Memory B cell (primary cell): ENCODE data around the gene NEU2.
"Not testable (repeated sequence)": the region's sequence is repeated elsewhere in the genome, so short reads cannot be mapped to it uniquely, and the experiment has no call there.

ENCODE experiments used
- ATAC-seq: fragments of 150-1000 bp; cut with Tn5 transposase; 2 replicates; pipeline ENCODE4 v1.10.0; 2021; ENCODE audit warnings: low read depth, mild to moderate bottlenecking, moderate library complexity
- DNase-seq, 2 donors: peaks; one replicate each; pipeline ENCODE4 v3.0.0; 2022; ENCODE audit warnings: low spot score in 2 of 2
- H3K27ac Mint-ChIP-seq: one replicate; pipeline ENCODE4 v1.8.0; 2022; ENCODE audit warnings: mild to moderate bottlenecking, moderate library complexity, mixed read lengths
- H3K27me3 Mint-ChIP-seq: one replicate; pipeline ENCODE4 v1.8.0; 2022; ENCODE audit warnings: mixed read lengths
- H3K36me3 Mint-ChIP-seq: one replicate; pipeline ENCODE4 v1.8.0; 2022; ENCODE audit warnings: mild to moderate bottlenecking, mixed read lengths
- H3K4me1 Mint-ChIP-seq: one replicate; pipeline ENCODE4 v1.8.0; 2022; ENCODE audit warnings: mixed read lengths
- H3K4me3 Mint-ChIP-seq: one replicate; pipeline ENCODE4 v1.8.0; 2022; ENCODE audit warnings: mild to moderate bottlenecking, moderate library complexity, mixed read lengths
- H3K9me3 Mint-ChIP-seq: one replicate; pipeline ENCODE4 v1.8.0; 2022; ENCODE audit warnings: mixed read lengths

The NEU2 gene

DNA sequence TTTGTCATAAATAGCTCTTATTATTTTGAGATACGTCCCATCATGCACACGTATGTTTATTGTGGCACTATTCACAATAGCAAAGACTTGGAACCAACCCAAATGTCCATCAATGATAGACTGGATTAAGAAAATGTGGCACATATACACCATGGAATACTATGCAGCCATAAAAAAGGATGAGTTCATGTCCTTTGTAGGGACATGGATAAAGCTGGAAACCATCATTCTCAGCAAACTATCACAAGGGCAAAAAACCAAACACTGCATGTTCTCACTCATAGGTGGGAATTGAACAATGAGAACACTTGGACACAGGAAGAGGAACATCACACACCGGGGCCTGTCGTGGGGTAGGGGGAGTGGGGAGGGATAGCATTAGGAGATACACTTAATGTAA is 12.9 kb upstream of the NEU2 start:
- H3K9me3 Mint-ChIP-seq = peaks cover 13% of the 10 kb centered on the region
- DNase-seq, H3K36me3 Mint-ChIP-seq, H3K27ac Mint-ChIP-seq, H3K4me1 Mint-ChIP-seq, H3K27me3 Mint-ChIP-seq, H3K4me3 Mint-ChIP-seq, ATAC-seq: not testable (repeated sequence)

DNA sequence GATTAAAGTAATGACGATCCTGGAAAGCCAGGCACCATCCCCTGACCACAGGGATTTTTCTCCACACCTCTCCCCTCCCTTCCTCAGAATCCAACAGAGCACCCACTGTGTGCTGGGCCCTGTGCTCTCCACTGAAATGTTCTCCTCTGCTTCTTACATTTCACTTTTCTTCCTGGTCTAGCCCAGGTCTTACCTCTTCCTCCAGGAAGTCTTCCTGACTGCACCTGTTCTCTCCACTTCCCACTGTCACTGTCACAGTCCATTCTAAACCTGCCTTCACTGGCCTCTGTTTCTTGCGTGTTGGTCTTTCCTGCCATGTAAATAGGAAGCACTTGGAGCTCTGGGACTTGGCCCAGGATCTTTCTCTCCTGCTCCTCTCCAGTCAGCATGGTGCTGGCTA is 12.0 kb upstream of the NEU2 start:
- DNase-seq = no peak
- H3K4me1 Mint-ChIP-seq = peaks cover under 1% of the 10 kb centered on the region
- H3K27me3 Mint-ChIP-seq = peaks cover under 1% of the 10 kb centered on the region
- no peak overlapping the region for H3K4me3 Mint-ChIP-seq
- H3K36me3 Mint-ChIP-seq = peaks cover under 1% of the 10 kb centered on the region
- H3K9me3 Mint-ChIP-seq = peaks cover 6% of the 10 kb centered on the region
- ATAC-seq = no peak
- no peak overlapping the region for H3K27ac Mint-ChIP-seq

DNA sequence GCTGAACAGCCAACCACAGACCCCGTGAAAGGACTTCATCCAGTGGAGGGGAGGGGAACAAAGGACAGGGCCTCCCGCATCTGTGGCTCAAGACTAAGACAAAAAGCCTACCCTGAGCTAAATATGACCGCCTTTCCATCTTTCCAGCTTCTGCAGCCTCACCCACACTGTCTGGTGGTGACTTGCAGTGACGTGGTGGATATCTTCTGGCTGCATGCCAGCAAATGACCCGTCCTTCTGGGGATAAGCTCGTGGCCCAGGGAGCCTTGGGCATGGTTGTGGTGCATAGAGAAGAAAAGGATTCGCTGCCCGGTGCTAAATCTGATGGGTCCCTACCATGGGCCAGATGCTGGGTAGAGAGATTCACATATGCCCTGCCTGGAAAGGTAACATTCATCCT is 10.7 kb upstream of the NEU2 start:
- peaks cover 6% of the 10 kb centered on the region for H3K9me3 Mint-ChIP-seq
- ATAC-seq (no peak), DNase-seq (no peak)
- no peak overlapping the region for H3K4me3 Mint-ChIP-seq
- no peaks in the 10 kb centered on the region for H3K27me3 Mint-ChIP-seq
- no peaks in the 10 kb centered on the region for H3K4me1 Mint-ChIP-seq
- no peaks in the 10 kb centered on the region for H3K36me3 Mint-ChIP-seq
- no peak overlapping the region for H3K27ac Mint-ChIP-seq

DNA sequence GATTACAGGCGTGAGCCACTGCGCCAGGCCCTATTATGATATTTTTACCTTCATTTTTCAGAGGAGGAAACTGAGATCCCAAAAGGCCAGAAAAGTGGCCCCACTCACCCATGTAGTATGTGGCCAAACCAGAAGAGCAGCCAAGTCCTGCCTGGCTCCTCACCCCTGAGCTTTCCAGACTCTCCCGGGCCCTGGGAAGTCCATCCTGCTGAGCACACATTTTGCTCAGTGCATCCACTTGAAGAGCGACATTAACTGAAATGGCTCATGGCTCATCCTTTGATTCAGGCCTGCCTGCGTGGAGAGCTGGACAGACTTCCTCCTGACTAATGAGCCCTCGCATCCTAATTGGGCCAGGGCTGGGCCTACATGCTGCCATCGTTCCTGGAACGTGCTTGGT is 9.9 kb upstream of the NEU2 start:
- H3K27me3 Mint-ChIP-seq = no peaks in the 10 kb centered on the region

DNA sequence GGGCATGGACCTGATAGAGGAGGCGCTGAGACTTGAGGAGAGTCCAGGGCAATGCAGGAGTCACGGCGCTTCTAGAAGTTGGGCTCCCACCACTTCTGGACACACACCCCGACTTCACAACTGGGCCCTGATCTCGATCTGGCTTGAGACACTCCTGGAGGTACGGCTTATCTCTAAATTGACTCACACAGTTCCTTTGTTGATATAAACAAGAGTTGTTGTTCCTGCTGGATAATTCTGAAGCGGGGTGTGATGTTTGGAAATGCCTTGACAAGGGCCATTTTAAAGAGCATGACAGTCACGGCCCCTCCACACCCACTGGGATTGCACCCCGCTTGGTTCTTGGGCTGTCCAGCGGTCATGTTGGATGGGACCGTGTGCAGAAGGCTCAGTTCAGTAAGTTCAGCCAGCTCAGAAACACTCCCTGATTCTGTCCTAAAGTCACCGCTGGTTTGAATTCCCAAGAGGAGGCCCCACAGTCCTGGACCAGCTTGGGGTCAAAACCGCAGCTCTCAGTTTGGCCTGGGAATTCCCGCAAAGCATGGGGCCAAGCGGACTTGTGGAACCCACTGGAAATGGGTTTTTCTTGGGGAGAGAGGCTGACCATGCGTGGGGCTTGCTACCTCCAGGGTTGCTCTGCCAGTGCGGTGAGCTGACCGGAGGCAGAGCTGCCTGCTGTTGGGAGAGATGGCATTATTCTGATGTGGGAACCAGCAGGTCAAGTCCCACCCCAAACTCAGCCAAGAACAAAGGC is 9.3 kb upstream of the NEU2 start:
- H3K4me1 Mint-ChIP-seq = no peaks in the 10 kb centered on the region

More for the DNA sequence above, 9.9 kb upstream of the NEU2 start:
- DNase-seq (no peak), ATAC-seq (no peak)
- Mint-ChIP-seq H3K9me3 (peaks cover 4% of the 10 kb centered on the region), H3K4me1 (no peaks in the 10 kb centered on the region), H3K36me3 (no peaks in the 10 kb centered on the region), H3K27ac (no peak overlapping the region), H3K4me3 (no peak overlapping the region)

DNA sequence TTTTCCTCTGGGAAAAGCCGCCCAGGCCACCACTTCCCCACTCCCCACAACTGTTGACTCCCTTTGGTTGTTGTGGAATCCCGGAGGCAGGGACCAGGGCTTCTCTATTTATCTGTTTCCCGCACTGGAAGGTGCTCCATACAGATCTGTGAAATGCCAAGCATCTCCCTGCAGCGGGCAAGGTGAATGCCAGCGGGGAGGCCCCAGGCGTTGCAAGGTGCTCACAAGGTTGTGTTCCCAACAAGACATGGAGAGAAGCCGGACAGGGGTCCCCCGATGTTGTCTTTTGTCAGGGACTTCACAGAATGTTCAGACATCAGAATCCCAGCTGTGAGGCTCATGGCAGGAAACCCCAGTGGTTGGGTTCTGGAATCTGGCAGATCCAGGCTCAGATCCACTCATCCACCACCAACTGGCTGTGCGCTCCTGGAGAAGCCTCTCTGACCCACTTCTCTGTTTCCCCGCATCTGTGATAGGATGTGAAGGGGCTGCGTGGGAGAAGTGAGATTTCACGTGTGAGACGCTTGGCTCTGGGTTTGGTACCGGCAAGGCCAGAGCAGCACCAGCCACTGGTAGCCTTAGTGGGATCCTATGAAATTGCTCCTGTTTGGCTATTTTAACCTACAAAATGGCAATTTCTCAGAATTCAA is 8.6 kb upstream of the NEU2 start:
- H3K9me3 Mint-ChIP-seq = peaks cover 3% of the 10 kb centered on the region
- no peak for ATAC-seq
- H3K36me3 Mint-ChIP-seq = no peaks in the 10 kb centered on the region
- H3K27ac Mint-ChIP-seq = no peak overlapping the region
- no peaks in the 10 kb centered on the region for H3K27me3 Mint-ChIP-seq
- no peak for DNase-seq
- no peak overlapping the region for H3K4me3 Mint-ChIP-seq
- H3K4me1 Mint-ChIP-seq = no peaks in the 10 kb centered on the region

More for the DNA sequence above, 9.3 kb upstream of the NEU2 start:
- Mint-ChIP-seq H3K4me3 (no peak overlapping the region), H3K36me3 (no peaks in the 10 kb centered on the region), H3K27ac (no peak overlapping the region), H3K27me3 (no peaks in the 10 kb centered on the region), H3K9me3 (peaks cover 3% of the 10 kb centered on the region)
- ATAC-seq (no peak), DNase-seq (no peak)

DNA sequence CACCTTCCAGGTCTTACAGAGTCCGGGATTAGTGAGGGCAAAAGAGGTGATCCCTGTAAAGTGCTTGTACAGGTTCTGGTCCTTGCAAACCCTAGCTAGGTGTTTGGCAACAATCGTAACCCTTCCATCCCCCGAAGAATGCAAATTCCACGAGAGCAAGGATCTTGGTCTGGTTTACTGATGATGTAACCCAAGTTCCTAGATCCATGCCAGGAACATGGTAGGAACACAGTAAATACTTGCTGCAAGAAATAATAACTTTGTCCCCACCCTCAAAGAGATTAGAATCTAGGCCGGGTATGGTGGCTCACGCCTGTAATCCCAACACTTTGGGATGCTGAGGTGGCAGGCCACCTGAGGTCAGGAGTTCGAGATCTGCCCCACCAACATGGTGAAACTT is 6.8 kb upstream of the NEU2 start:
- Mint-ChIP-seq H3K4me1 (no peaks in the 10 kb centered on the region), H3K27me3 (no peaks in the 10 kb centered on the region), H3K9me3 (no peaks in the 10 kb centered on the region), H3K36me3 (no peaks in the 10 kb centered on the region), H3K27ac (no peak overlapping the region), H3K4me3 (no peak overlapping the region)
- DNase-seq (no peak), ATAC-seq (no peak)

DNA sequence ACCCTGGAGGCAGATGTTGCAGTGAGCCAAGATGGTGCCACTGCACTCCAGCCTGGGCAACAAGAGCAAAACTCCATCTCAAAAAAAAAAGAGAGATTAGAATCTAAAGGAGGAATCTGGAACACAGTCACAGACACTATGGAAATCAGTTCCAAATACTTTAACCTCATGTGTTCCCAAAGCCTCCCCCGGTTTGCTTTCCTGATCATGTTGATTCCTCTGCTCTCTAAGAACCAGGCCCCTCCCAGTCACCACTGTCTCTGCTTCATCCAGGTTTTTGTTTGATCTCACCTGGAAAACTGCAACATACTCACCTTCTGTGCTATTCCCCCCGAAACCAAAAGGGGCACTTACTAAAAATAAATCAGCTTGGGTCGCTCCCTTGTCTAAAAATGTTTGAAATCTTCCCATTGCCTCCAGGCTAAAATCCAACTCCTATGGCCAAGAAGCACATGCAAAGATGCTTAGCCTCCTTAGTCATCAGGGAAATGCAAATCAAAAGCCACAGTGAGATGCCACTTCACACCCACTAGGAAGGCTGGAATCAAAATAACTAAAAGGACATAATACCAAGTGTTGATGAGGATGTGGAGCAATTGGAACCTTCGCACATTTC is 6.2 kb upstream of the NEU2 start:
- Mint-ChIP-seq H3K27me3 (no peaks in the 10 kb centered on the region), H3K27ac (no peak overlapping the region), H3K36me3 (no peaks in the 10 kb centered on the region), H3K4me3 (no peak overlapping the region), H3K9me3 (no peaks in the 10 kb centered on the region), H3K4me1 (no peaks in the 10 kb centered on the region)
- no peak for ATAC-seq
- no peak for DNase-seq

DNA sequence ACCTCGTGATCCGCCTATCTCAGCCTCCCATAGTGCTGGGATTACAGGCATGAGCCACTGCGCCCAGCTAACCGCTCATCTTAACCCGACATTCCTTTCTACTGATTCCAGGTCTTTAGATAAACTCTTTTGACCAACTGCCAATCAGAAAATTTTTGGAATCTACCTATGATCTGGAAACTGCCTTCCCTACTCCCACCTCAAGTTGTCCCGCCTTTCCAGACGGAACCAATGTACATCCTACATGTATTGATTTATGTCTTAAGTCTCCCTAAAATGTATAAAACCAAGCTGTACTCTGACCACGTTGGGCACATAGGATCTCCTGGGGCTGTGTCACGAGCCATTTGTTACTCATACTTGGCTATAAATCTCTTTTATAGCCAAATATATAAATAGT is 3.2 kb upstream of the NEU2 start:
- DNase-seq = no peak
- no peak for ATAC-seq
- H3K4me3 Mint-ChIP-seq = no peak overlapping the region
- peaks cover 1% of the 10 kb centered on the region for H3K27me3 Mint-ChIP-seq
- no peaks in the 10 kb centered on the region for H3K9me3 Mint-ChIP-seq
- H3K36me3 Mint-ChIP-seq = no peaks in the 10 kb centered on the region
- no peak overlapping the region for H3K27ac Mint-ChIP-seq
- H3K4me1 Mint-ChIP-seq = no peaks in the 10 kb centered on the region

DNA sequence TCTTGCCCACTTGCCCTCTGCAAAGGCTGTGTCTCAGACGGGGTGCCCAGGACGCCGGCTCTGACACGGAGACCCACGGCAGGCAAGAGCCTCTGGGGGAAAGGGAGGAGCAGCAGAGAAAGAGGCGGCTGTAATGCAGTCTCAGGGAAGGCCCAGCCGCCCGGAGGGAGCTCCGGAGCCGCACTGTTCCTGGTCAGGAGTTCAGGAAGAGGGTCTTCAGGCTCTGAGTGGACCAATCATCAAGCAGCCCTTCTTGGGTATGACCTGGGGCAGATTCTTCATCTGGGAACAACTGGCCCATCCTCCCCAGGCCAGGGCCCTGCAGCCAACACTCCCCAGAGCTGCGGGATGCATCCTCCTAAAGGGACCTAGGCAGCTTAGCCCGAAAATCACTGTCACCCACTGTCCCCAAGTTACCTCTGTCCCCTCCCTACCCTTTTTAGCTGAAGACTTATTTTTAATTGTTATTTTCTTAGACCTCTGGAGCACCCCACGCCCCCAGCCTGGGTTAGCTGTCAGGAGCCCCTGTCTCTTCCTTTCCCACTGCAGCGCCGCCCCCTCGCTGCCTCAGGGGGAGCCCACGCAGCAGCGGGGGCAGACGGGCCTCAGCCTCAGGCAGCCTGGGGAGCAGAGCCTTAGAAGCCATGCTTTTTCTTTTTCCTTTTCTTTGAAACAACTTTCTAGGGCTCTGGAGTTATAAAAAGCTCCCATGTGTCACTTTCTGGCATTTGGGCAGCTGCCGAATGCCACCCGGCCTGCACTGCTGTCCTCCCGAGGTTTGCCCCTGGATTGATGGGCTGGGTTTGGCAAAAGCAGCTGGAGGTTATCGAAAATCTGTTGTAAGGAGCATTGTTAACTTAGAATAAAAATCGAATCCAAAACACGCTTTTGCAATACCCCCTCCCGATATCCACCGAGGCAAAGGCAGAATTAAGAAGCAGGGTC is 644 bp upstream of the NEU2 start:
- ATAC-seq (no peak), DNase-seq (no peak)
- no peaks in the 10 kb centered on the region for H3K36me3 Mint-ChIP-seq
- H3K27ac Mint-ChIP-seq = no peak overlapping the region
- no peaks in the 10 kb centered on the region for H3K9me3 Mint-ChIP-seq
- H3K4me3 Mint-ChIP-seq = no peak overlapping the region
- H3K27me3 Mint-ChIP-seq = peaks cover 1% of the 10 kb centered on the region
- no peaks in the 10 kb centered on the region for H3K4me1 Mint-ChIP-seq

DNA sequence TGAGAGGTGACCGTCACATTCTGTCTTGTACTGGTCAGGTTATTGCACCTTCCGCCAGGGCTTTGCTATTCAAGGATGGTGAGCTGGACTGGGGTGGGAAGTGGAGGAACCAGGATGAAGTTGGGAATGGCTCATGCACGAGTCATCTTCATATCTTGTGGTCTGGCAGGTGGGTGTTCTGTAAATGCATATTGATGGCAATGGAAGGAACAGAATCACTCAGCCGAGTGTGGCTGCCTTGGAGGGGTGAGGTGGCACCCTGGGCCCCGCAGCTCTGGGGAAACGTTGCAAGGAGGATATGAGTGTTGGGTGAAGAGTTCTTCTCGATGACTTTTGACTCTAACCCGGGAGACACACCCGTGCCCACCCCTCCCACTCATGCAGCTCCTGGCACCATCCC is 1.2 kb downstream of the NEU2 start:
- no peak overlapping the region for H3K4me3 Mint-ChIP-seq
- no peak for DNase-seq
- no peak overlapping the region for H3K27ac Mint-ChIP-seq
- no peak for ATAC-seq
- H3K27me3 Mint-ChIP-seq = peaks cover 1% of the 10 kb centered on the region
- no peaks in the 10 kb centered on the region for H3K9me3 Mint-ChIP-seq
- H3K36me3 Mint-ChIP-seq = no peaks in the 10 kb centered on the region
- H3K4me1 Mint-ChIP-seq = no peaks in the 10 kb centered on the region

DNA sequence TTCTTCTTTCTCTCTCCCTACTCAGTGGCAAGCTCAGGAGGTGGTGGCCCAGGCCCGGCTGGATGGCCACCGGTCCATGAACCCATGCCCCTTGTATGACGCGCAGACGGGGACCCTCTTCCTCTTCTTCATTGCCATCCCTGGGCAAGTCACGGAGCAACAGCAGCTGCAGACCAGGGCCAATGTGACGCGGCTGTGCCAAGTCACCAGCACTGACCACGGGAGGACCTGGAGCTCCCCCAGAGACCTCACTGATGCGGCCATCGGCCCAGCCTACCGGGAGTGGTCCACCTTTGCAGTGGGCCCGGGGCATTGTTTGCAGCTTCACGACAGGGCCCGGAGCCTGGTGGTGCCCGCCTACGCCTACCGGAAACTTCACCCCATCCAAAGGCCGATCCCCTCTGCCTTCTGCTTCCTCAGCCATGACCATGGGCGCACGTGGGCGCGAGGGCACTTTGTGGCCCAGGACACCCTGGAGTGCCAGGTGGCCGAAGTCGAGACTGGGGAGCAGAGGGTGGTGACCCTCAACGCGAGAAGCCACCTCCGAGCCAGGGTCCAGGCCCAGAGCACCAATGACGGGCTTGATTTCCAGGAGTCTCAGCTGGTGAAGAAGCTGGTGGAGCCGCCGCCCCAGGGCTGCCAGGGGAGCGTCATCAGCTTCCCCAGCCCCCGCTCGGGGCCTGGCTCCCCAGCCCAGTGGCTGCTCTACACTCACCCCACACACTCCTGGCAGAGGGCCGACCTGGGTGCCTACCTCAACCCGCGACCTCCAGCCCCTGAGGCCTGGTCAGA is 1.8 kb downstream of the NEU2 start:
- Mint-ChIP-seq H3K27ac (no peak overlapping the region), H3K36me3 (no peaks in the 10 kb centered on the region), H3K27me3 (peaks cover 1% of the 10 kb centered on the region), H3K4me3 (no peak overlapping the region), H3K9me3 (no peaks in the 10 kb centered on the region), H3K4me1 (no peaks in the 10 kb centered on the region)
- DNase-seq = no peak
- no peak for ATAC-seq

DNA sequence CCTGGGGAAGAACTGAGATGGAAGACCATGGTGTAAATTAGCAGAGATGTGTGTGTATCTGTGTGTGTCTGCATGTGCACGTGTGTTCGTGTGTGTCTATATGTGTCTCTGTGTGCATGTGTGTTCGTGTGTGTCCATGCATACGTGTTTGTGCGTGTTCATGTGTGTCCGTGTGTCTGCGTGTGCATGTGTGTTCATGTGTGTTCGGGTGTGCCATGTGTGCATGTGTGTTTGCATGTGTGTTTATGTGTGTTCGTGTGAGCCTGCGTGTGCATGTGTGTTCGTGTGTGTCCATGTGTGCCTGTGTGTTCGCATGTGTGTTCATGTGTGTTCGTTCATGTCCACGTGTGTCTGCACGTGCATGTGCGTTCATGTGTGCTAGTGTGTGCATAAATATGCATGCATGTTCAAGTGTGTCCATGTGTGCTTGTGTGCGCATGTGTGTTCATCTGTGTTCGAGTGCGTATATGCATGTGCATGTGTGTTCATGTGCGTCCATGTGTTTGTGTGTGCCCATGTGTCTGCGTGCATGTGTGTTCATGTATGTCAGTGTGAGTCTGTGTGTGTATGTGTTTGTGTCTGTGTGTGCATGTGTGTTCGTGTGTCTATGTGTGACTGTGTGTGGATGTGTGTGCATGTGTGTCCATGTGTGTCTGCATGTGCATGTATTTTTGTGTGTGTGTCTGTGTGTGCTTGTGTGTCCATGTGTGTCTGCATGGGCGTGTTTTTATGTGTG is 3.1 kb downstream of the NEU2 start:
- Mint-ChIP-seq H3K9me3 (no peaks in the 10 kb centered on the region), H3K36me3 (no peaks in the 10 kb centered on the region)
- no peak for DNase-seq

More for the DNA sequence above, 3.1 kb downstream of the NEU2 start:
- Mint-ChIP-seq H3K4me1 (no peaks in the 10 kb centered on the region), H3K4me3 (no peak overlapping the region), H3K27ac (no peak overlapping the region), H3K27me3 (peaks cover 3% of the 10 kb centered on the region)
- ATAC-seq = no peak
